ENCODE results near the gene RGP1.

Gene RGP1

DNA sequence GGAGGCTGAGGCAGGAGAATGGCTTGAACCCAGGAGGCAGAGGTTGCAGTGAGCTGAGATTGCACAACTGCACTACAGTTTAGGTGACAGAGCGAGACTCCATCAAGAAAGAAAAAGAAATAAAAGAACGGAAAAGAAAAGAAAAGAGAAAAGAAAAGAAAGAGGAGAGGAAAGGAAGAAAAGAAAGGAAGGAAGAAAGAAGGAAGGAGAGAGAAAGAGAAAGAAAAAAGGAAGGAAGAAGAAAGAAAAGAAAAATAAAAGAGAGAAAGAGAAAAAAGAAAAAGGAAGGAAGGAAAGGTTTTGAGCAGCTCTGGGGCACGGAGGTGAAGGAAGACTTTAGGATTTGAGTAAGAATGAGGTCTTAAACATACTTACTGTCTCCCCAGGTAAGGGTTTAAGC, 35.5 kb upstream of the RGP1 start:
- WGBS (ENCODE audit: insufficient coverage), result 100% methylated on average over 2 of the region's 3 CpGs
- CTCF ChIA-PET, result interaction anchor here (2.1 to 13.4 kb wide), 4 partner anchors 7 to 18 kb away, joined by 8 to 94 read pairs (median 48); partner anchors contain the start of genes CREB3 and TLN1

DNA sequence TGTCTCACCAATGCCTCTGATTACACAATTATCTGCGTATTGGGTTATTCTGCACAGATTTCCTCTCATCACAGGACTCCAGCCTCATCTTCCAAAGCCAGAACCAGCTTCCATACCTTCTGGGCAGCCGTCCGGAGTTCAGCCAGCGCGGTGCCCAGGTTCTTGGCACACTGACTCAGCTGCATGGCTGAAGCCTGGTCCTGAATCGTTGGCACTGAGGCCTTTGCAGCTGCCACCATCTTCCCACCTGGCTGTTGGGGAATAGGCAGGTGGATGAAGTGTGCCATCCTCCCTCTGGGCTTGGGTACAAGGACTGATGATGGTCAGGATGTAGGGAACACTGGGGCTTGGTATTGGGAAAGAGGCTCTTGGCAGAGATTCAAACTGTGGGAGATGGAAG, 35.0 kb upstream of the RGP1 start:
- Histone ChIP-seq H3K4me1 (ENCODE audit: control extremely low read depth in 1 of 4, control insufficient read depth in 4 of 4, insufficient read depth in 4 of 4, low read length in 3 of 4) (no peaks in the 10 kb centered on the region), H3K36me3 (ENCODE audit: control insufficient read depth in 4 of 4, insufficient read depth in 4 of 4, low read length in 3 of 4) (peaks cover 45 to 93% (median 78%) of the 10 kb centered on the region in 4 experiments), H3K9me3 (ENCODE audit: control extremely low read depth in 1 of 5, control insufficient read depth in 4 of 5, insufficient read depth in 2 of 5, low read depth in 1 of 5, low read length in 4 of 5) (no peaks in the 10 kb centered on the region), H3K27me3 (replicated peaks in 2 of 5; ENCODE audit: control insufficient read depth in 4 of 5, insufficient read depth in 5 of 5, low read length in 4 of 5) (no peaks in the 10 kb centered on the region), H3K27ac (ENCODE audit: insufficient read depth in 1 of 2, low read depth in 1 of 2, low read length in 2 of 2, poor library complexity in 1 of 2, severe bottlenecking in 2 of 2) (no peak overlapping the region), H3K4me3 (ENCODE audit: control insufficient read depth in 1 of 7, extremely low read depth in 1 of 7, insufficient read depth in 4 of 7, low read depth in 2 of 7, low read length in 6 of 7) (no peak overlapping the region)
- DNase-seq, result no peak
- ChIA-PET CTCF (interaction anchor here (1.5 to 13.4 kb wide), 5 partner anchors 8 to 99 kb away, joined by 3 to 94 read pairs (median 11); partner anchors contain the start of genes CREB3 and TLN1), POLR2A (interaction anchor here (2.7 kb wide), 1 partner anchor 13 kb away, joined by 7 read pairs; no protein-coding TSS in a partner anchor)
- WGBS (ENCODE audit: insufficient coverage), result 92% methylated on average over 6 of the region's 6 CpGs

More for the DNA sequence above, 35.5 kb upstream of the RGP1 start:
- Histone ChIP-seq H3K36me3 (ENCODE audit: control insufficient read depth in 4 of 4, insufficient read depth in 4 of 4, low read length in 3 of 4) (peaks cover 47 to 93% (median 76%) of the 10 kb centered on the region in 4 experiments), H3K4me3 (ENCODE audit: control insufficient read depth in 1 of 7, extremely low read depth in 1 of 7, insufficient read depth in 4 of 7, low read depth in 2 of 7, low read length in 6 of 7) (no peak overlapping the region), H3K9me3 (ENCODE audit: control extremely low read depth in 1 of 5, control insufficient read depth in 4 of 5, insufficient read depth in 2 of 5, low read depth in 1 of 5, low read length in 4 of 5) (no peaks in the 10 kb centered on the region), H3K27me3 (replicated peaks in 2 of 5; ENCODE audit: control insufficient read depth in 4 of 5, insufficient read depth in 5 of 5, low read length in 4 of 5) (no peaks in the 10 kb centered on the region), H3K27ac (ENCODE audit: insufficient read depth in 1 of 2, low read depth in 1 of 2, low read length in 2 of 2, poor library complexity in 1 of 2, severe bottlenecking in 2 of 2) (no peak overlapping the region), H3K4me1 (ENCODE audit: control extremely low read depth in 1 of 4, control insufficient read depth in 4 of 4, insufficient read depth in 4 of 4, low read length in 3 of 4) (no peaks in the 10 kb centered on the region)
- POLR2A ChIA-PET, result interaction anchor here (0.7 kb wide), 1 partner anchor 138 kb away, joined by 4 read pairs; no protein-coding TSS in a partner anchor
- DNase-seq, result no peak

DNA sequence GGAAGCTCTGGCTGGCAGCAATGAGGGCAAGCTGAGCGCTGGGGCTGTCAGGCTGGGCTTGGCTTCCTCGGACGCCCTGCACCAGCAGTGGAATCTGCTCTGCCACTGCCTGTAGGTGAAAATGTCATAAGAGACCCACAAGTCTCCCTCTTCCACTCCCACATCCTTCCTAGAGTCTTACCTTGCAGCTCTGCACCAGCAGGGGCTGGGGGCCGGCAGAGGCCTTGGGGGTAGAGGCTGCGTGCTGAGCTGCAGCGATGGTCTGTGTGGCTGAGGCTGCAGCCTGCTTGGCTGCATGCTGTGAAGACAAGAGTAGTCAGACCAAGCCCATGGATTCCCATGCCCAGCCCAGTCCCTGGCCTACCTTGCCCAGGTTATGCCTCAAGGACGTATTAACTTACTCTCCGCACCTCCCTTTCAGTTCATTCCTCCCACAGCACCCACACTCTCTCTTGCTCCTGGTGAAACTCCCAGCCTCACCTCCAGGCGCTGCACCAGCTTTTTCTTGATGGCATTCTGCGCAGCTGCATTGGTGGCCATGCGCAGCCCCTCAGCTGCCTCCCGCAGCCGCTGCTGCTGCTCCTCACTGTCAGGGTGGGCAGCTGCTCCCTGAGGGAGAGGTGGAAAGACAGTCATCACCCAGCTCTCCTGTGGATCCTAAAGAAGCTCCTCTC, 34.4 kb upstream of the RGP1 start:
- DNase-seq, result no peak
- peaks cover 48 to 95% (median 81%) of the 10 kb centered on the region in 4 experiments for H3K36me3 ChIP-seq (ENCODE audit: control insufficient read depth in 4 of 4, insufficient read depth in 4 of 4, low read length in 3 of 4)
- WGBS (ENCODE audit: insufficient coverage), result 98% methylated on average over 9 of the region's 13 CpGs
- ChIA-PET CTCF (interaction anchor here (0.7 to 13.4 kb wide), 6 partner anchors 7 to 100 kb away, joined by 3 to 94 read pairs (median 10); partner anchors contain the start of genes CREB3 and TLN1), POLR2A (interaction anchor here (2.7 kb wide), 1 partner anchor 13 kb away, joined by 7 read pairs; no protein-coding TSS in a partner anchor)
- no peak overlapping the region for H3K27ac ChIP-seq (ENCODE audit: insufficient read depth in 1 of 2, low read depth in 1 of 2, low read length in 2 of 2, poor library complexity in 1 of 2, severe bottlenecking in 2 of 2)
- H3K27me3 ChIP-seq (replicated peaks in 2 of 5; ENCODE audit: control insufficient read depth in 4 of 5, insufficient read depth in 5 of 5, low read length in 4 of 5), result no peaks in the 10 kb centered on the region
- no peaks in the 10 kb centered on the region for H3K4me1 ChIP-seq (ENCODE audit: control extremely low read depth in 1 of 4, control insufficient read depth in 4 of 4, insufficient read depth in 4 of 4, low read length in 3 of 4)
- H3K9me3 ChIP-seq (ENCODE audit: control extremely low read depth in 1 of 5, control insufficient read depth in 4 of 5, insufficient read depth in 2 of 5, low read depth in 1 of 5, low read length in 4 of 5), result no peaks in the 10 kb centered on the region
- H3K4me3 ChIP-seq (ENCODE audit: control insufficient read depth in 1 of 7, extremely low read depth in 1 of 7, insufficient read depth in 4 of 7, low read depth in 2 of 7, low read length in 6 of 7), result no peak overlapping the region

DNA sequence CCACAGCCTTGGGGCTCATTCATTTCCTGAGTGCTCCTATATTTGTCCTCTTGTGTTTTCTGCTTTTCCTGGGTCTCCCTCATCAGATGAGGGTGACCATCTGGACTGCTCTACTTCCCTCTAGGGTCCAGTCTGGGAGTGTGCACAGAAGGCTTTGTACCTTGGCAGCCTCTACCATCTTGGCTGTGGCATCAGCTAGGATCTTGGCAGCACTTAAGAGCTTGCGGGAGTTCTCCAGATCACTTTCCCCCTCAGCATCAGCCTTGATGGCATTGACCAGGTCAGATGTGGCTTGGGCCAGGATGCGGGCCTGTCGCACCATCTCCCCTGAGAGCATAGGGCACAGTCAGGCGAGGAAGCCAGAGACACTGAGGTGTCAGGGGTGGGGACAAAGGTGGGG, 32.9 kb upstream of the RGP1 start:
- Histone ChIP-seq H3K27ac (ENCODE audit: insufficient read depth in 1 of 2, low read depth in 1 of 2, low read length in 2 of 2, poor library complexity in 1 of 2, severe bottlenecking in 2 of 2) (no peak overlapping the region), H3K9me3 (ENCODE audit: control extremely low read depth in 1 of 5, control insufficient read depth in 4 of 5, insufficient read depth in 2 of 5, low read depth in 1 of 5, low read length in 4 of 5) (no peaks in the 10 kb centered on the region), H3K4me3 (ENCODE audit: control insufficient read depth in 1 of 7, extremely low read depth in 1 of 7, insufficient read depth in 4 of 7, low read depth in 2 of 7, low read length in 6 of 7) (no peak overlapping the region), H3K36me3 (ENCODE audit: control insufficient read depth in 4 of 4, insufficient read depth in 4 of 4, low read length in 3 of 4) (peaks cover 48 to 97% (median 80%) of the 10 kb centered on the region in 4 experiments), H3K4me1 (ENCODE audit: control extremely low read depth in 1 of 4, control insufficient read depth in 4 of 4, insufficient read depth in 4 of 4, low read length in 3 of 4) (no peaks in the 10 kb centered on the region), H3K27me3 (replicated peaks in 2 of 5; ENCODE audit: control insufficient read depth in 4 of 5, insufficient read depth in 5 of 5, low read length in 4 of 5) (no peaks in the 10 kb centered on the region)
- no peak for DNase-seq
- ChIA-PET POLR2A (interaction anchor here (2.7 kb wide), 1 partner anchor 11 kb away, joined by 7 read pairs; no protein-coding TSS in a partner anchor), CTCF (interaction anchor here (1.1 to 13.4 kb wide), 3 partner anchors 12 to 57 kb away, joined by 3 to 94 read pairs (median 86); partner anchors contain the start of genes CREB3 and TLN1)
- 96% methylated on average over 4 of the region's 4 CpGs for WGBS (ENCODE audit: insufficient coverage)

- peaks cover 49 to 97% (median 81%) of the 10 kb centered on the region in 4 experiments for H3K36me3 ChIP-seq (ENCODE audit: control insufficient read depth in 4 of 4, insufficient read depth in 4 of 4, low read length in 3 of 4)
- H3K27ac ChIP-seq (ENCODE audit: insufficient read depth in 1 of 2, low read depth in 1 of 2, low read length in 2 of 2, poor library complexity in 1 of 2, severe bottlenecking in 2 of 2), result no peak overlapping the region
- H3K9me3 ChIP-seq (ENCODE audit: control extremely low read depth in 1 of 5, control insufficient read depth in 4 of 5, insufficient read depth in 2 of 5, low read depth in 1 of 5, low read length in 4 of 5), result no peaks in the 10 kb centered on the region
- no peak for DNase-seq
- no peaks in the 10 kb centered on the region for H3K4me1 ChIP-seq (ENCODE audit: control extremely low read depth in 1 of 4, control insufficient read depth in 4 of 4, insufficient read depth in 4 of 4, low read length in 3 of 4)
- H3K27me3 ChIP-seq (replicated peaks in 2 of 5; ENCODE audit: control insufficient read depth in 4 of 5, insufficient read depth in 5 of 5, low read length in 4 of 5), result no peaks in the 10 kb centered on the region
- ChIA-PET POLR2A (no interaction called here), CTCF (interaction anchor here (0.6 to 13.4 kb wide), 3 partner anchors 11 to 22 kb away, joined by 3 to 94 read pairs (median 86); partner anchors contain the start of genes CREB3 and TLN1)
- no peak overlapping the region for H3K4me3 ChIP-seq (ENCODE audit: control insufficient read depth in 1 of 7, extremely low read depth in 1 of 7, insufficient read depth in 4 of 7, low read depth in 2 of 7, low read length in 6 of 7)
- over 99% methylated on average over 14 of the region's 14 CpGs for WGBS (ENCODE audit: insufficient coverage)
These were observed 31.8 kb upstream of the RGP1 start for GRCh38 chr9:35717132-35717870.

GRCh38 chr9:35718721-35719511, 30.2 kb upstream of the RGP1 start:
- Histone ChIP-seq H3K9me3 (ENCODE audit: control extremely low read depth in 1 of 5, control insufficient read depth in 4 of 5, insufficient read depth in 2 of 5, low read depth in 1 of 5, low read length in 4 of 5) (no peaks in the 10 kb centered on the region), H3K27me3 (replicated peaks in 2 of 5; ENCODE audit: control insufficient read depth in 4 of 5, insufficient read depth in 5 of 5, low read length in 4 of 5) (no peaks in the 10 kb centered on the region), H3K4me3 (ENCODE audit: control insufficient read depth in 1 of 7, extremely low read depth in 1 of 7, insufficient read depth in 4 of 7, low read depth in 2 of 7, low read length in 6 of 7) (no peak overlapping the region), H3K36me3 (ENCODE audit: control insufficient read depth in 4 of 4, insufficient read depth in 4 of 4, low read length in 3 of 4) (peaks cover 52 to 97% (median 82%) of the 10 kb centered on the region in 4 experiments), H3K4me1 (ENCODE audit: control extremely low read depth in 1 of 4, control insufficient read depth in 4 of 4, insufficient read depth in 4 of 4, low read length in 3 of 4) (no peaks in the 10 kb centered on the region), H3K27ac (ENCODE audit: insufficient read depth in 1 of 2, low read depth in 1 of 2, low read length in 2 of 2, poor library complexity in 1 of 2, severe bottlenecking in 2 of 2) (no peak overlapping the region)
- peak in 1 of 3 donors; percentile 11 for DNase-seq
- ChIA-PET POLR2A (no interaction called here), CTCF (interaction anchor here (11.1 to 13.4 kb wide), 2 partner anchors 10 to 23 kb away, joined by 86 to 94 read pairs; partner anchors contain the start of genes CREB3 and TLN1)
- 100% methylated on average over 8 of the region's 15 CpGs for WGBS (ENCODE audit: insufficient coverage)

Data from common myeloid progenitor, CD34-positive (primary cell).